SK-N-SH treated with all-trans-retinoic acid at 6 μM for 48 hours (cell line): Measurements from ENCODE around the gene GLRX3.

Experiments used
- ATAC-seq: fragments of 200-7000 bp; cut with Tn5 transposase; 3 replicates; pipeline ENCODE4 v1.9.1; 2020; ENCODE audit warnings: mild to moderate bottlenecking, moderate library complexity
- ARNTL ChIP-seq: fragments of 450-650 bp; formaldehyde crosslinking; IDR thresholded peaks from 2 replicates; pipeline ENCODE4 v1.5.0; 2020; ENCODE audit warnings: low read depth, mild to moderate bottlenecking, moderate library complexity, borderline replicate concordance
- BACH2 ChIP-seq: fragments of 250-450 bp; sonication (Bioruptor Pico); IDR thresholded peaks from 2 replicates; pipeline ENCODE4 v1.9.0; 2021; ENCODE audit warnings: mild to moderate bottlenecking, borderline replicate concordance
- CSDC2 ChIP-seq: fragments of 250-450 bp; sonication (Bioruptor Pico); IDR thresholded peaks from 2 replicates; pipeline ENCODE4 v1.5.0; 2020; ENCODE audit warnings: mild to moderate bottlenecking, moderate library complexity
- ESRRG ChIP-seq: fragments of 250-450 bp; sonication (Bioruptor Pico); IDR thresholded peaks from 2 replicates; pipeline ENCODE4 v1.6.1; 2021; ENCODE audit warnings: mild to moderate bottlenecking
- GLIS3 ChIP-seq: fragments of 250-450 bp; sonication (Bioruptor Pico); IDR thresholded peaks from 2 replicates; pipeline ENCODE4 v1.5.0; 2020; ENCODE audit warnings: mild to moderate bottlenecking, moderate library complexity
- ISL1 ChIP-seq: fragments of 250-450 bp; sonication (Bioruptor Pico); IDR thresholded peaks from 2 replicates; pipeline ENCODE4 v2.1.2; 2022; ENCODE audit warnings: mild to moderate bottlenecking, moderate library complexity
- OSR1 ChIP-seq: fragments of 250-450 bp; sonication (Bioruptor Pico); IDR thresholded peaks from 2 replicates; pipeline ENCODE4 v1.8.0; 2022; ENCODE audit warnings: moderate library complexity, mild to moderate bottlenecking, inconsistent platforms
- PPARA ChIP-seq: fragments of 250-450 bp; sonication (Bioruptor Pico); IDR thresholded peaks from 2 replicates; pipeline ENCODE4 v1.5.0; 2020; ENCODE audit warnings: mild to moderate bottlenecking, borderline replicate concordance
- RARB ChIP-seq: fragments of 250-450 bp; sonication (Bioruptor Pico); IDR thresholded peaks from 2 replicates; pipeline ENCODE4 v1.8.0; 2021; ENCODE audit warnings: mild to moderate bottlenecking, moderate library complexity
- SNAI2 ChIP-seq: fragments of 250-450 bp; sonication (Bioruptor Pico); IDR thresholded peaks from 2 replicates; pipeline ENCODE4 v1.5.0; 2020; ENCODE audit warnings: mild to moderate bottlenecking, moderate library complexity
- TCF4 ChIP-seq: fragments of 250-450 bp; sonication (Bioruptor Pico); IDR thresholded peaks from 2 replicates; pipeline ENCODE4 v1.8.0; 2021; ENCODE audit warnings: mild to moderate bottlenecking, moderate library complexity, borderline replicate concordance
- TOX ChIP-seq: fragments of 250-450 bp; sonication (Bioruptor Pico); IDR thresholded peaks from 2 replicates; pipeline ENCODE4 v1.8.0; 2021; ENCODE audit warnings: mild to moderate bottlenecking, moderate library complexity, borderline replicate concordance
- ZC3H10 ChIP-seq: fragments of 250-450 bp; sonication (Bioruptor Pico); IDR thresholded peaks from 2 replicates; pipeline ENCODE4 v1.5.1; 2021; ENCODE audit warnings: mild to moderate bottlenecking, moderate library complexity
- ZFP3 ChIP-seq: fragments of 250-450 bp; sonication (Bioruptor Pico); IDR thresholded peaks from 2 replicates; pipeline ENCODE4 v1.5.0; 2020; ENCODE audit warnings: mild to moderate bottlenecking, moderate library complexity
- ZFP30 ChIP-seq: fragments of 450-650 bp; formaldehyde crosslinking; IDR thresholded peaks from 2 replicates; pipeline ENCODE4 v1.5.0; 2022; ENCODE audit warnings: mild to moderate bottlenecking, moderate library complexity
- ZNF565 ChIP-seq: fragments of 450-650 bp; formaldehyde crosslinking; conservative IDR thresholded peaks from 2 replicates; pipeline ENCODE4 v1.5.0; 2020; ENCODE audit warnings: low read depth, mild to moderate bottlenecking, moderate library complexity
- ZNF70 ChIP-seq: fragments of 450-650 bp; formaldehyde crosslinking; IDR thresholded peaks from 2 replicates; pipeline ENCODE4 v1.5.0; 2020; ENCODE audit warnings: mild to moderate bottlenecking, moderate library complexity
- ZNF8 ChIP-seq: fragments of 450-650 bp; formaldehyde crosslinking; IDR thresholded peaks from 2 replicates; pipeline ENCODE4 v1.5.0; 2020; ENCODE audit warnings: mild to moderate bottlenecking, moderate library complexity
- TF ChIP-seq, protein P1 (sequence below): fragments of 250-450 bp; sonication (Bioruptor Pico); IDR thresholded peaks from 2 replicates; pipeline ENCODE4 v1.5.0; 2020; ENCODE audit warnings: mild to moderate bottlenecking, moderate library complexity
- TF ChIP-seq, protein P2 (sequence below): fragments of 250-450 bp; sonication (Bioruptor Pico); IDR thresholded peaks from 2 replicates; pipeline ENCODE4 v1.5.1; 2020; ENCODE audit warnings: low read depth, mild to moderate bottlenecking, moderate library complexity
- TF ChIP-seq, protein P3 (sequence below): fragments of 250-450 bp; sonication (Bioruptor Pico); IDR thresholded peaks from 2 replicates; pipeline ENCODE4 v1.8.0; 2021; ENCODE audit warnings: low read depth, mild to moderate bottlenecking, moderate library complexity, borderline replicate concordance
- TF ChIP-seq, protein P4 (sequence below): fragments of 250-450 bp; sonication (Bioruptor Pico); IDR thresholded peaks from 2 replicates; pipeline ENCODE4 v1.8.0; 2020; ENCODE audit warnings: mild to moderate bottlenecking, moderate library complexity, borderline replicate concordance
- TF ChIP-seq, protein P5 (sequence below): fragments of 250-450 bp; sonication (Bioruptor Pico); IDR thresholded peaks from 2 replicates; pipeline ENCODE4 v1.5.1; 2021; ENCODE audit warnings: mild to moderate bottlenecking, moderate library complexity

Gene GLRX3

DNA sequence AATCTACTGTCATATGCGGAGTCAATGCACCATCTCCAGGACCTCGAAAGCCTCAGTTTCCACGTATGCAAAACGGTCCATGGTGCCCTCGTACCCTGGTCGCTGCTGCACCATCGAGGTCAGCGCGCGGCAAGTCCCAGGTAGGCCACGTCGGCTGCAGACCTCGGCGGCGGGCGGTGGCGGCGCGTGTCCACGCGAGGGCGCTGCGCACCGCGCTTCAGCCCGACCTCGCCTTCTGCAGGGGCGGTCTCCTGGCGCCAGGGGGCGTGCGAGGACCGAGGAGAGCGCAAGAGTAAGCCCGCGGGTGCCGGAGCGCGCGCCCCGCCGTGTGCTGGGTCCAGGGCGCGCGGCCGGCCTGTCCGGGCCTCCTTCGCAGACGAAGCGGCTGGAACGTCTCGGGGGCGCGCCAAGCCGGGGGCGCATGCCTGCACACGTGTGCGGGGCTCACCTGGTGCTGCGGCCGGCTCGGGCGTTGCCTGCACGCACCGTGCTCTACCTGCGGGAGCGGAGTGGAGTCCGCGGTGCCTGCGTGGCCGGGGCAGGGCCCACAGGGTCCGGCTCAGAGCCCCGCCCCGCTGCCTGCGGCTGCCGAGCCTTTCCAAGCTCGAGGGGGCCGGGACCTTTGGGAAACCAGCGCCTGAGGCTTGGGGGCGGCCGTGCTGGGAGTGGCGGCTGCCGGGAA lies 54.0 kb downstream of the GLRX3 start:
- no peak for TF ChIP-seq OSR1 (CRISPR knock-in tag)
- TF ChIP-seq, protein P1, sequence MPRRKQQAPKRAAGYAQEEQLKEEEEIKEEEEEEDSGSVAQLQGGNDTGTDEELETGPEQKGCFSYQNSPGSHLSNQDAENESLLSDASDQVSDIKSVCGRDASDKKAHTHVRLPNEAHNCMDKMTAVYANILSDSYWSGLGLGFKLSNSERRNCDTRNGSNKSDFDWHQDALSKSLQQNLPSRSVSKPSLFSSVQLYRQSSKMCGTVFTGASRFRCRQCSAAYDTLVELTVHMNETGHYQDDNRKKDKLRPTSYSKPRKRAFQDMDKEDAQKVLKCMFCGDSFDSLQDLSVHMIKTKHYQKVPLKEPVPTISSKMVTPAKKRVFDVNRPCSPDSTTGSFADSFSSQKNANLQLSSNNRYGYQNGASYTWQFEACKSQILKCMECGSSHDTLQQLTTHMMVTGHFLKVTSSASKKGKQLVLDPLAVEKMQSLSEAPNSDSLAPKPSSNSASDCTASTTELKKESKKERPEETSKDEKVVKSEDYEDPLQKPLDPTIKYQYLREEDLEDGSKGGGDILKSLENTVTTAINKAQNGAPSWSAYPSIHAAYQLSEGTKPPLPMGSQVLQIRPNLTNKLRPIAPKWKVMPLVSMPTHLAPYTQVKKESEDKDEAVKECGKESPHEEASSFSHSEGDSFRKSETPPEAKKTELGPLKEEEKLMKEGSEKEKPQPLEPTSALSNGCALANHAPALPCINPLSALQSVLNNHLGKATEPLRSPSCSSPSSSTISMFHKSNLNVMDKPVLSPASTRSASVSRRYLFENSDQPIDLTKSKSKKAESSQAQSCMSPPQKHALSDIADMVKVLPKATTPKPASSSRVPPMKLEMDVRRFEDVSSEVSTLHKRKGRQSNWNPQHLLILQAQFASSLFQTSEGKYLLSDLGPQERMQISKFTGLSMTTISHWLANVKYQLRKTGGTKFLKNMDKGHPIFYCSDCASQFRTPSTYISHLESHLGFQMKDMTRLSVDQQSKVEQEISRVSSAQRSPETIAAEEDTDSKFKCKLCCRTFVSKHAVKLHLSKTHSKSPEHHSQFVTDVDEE = 0 out of 2 replicates have a peak, but pooled peaks have one; percentile 27
- ATAC-seq = peak; percentile 90

DNA sequence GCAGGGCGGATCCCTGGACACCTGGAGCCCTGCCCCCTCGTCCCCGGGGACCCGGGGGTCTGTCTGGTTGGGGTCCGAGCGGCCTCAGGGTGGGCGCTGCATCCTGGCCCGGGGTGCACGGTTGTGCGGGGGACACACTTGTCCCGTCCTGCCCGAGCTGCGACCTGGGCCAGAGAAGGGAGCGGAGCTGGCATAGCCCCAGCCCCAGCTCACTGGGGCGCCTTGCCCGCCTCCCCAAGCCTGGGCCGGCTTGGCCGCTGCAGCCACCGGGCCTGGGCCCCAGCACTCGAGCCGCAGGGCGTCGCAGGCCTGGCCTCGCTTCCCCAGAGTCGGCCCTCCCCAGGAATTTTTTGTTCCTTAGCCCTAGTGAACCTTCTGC lies 54.5 kb downstream of the GLRX3 start:
- TF ChIP-seq ZFP30 (CRISPR knock-in tag) = no peak
- TF ChIP-seq BACH2 (CRISPR knock-in tag) = no peak
- TF ChIP-seq TOX = no peak
- TF ChIP-seq PPARA (CRISPR knock-in tag) = no peak
- TF ChIP-seq ISL1 (CRISPR knock-in tag) = no peak
- no peak for TF ChIP-seq GLIS3 (CRISPR knock-in tag)
- TF ChIP-seq ZNF565 (CRISPR knock-in tag) = no peak
- TF ChIP-seq, protein P2, sequence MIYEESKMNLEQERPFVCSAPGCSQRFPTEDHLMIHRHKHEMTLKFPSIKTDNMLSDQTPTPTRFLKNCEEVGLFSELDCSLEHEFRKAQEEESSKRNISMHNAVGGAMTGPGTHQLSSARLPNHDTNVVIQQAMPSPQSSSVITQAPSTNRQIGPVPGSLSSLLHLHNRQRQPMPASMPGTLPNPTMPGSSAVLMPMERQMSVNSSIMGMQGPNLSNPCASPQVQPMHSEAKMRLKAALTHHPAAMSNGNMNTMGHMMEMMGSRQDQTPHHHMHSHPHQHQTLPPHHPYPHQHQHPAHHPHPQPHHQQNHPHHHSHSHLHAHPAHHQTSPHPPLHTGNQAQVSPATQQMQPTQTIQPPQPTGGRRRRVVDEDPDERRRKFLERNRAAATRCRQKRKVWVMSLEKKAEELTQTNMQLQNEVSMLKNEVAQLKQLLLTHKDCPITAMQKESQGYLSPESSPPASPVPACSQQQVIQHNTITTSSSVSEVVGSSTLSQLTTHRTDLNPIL (CRISPR knock-in tag) = no peak
- TF ChIP-seq ZNF70 = no peak
- TF ChIP-seq TCF4 (CRISPR knock-in tag) = no peak
- no peak for TF ChIP-seq ARNTL (CRISPR knock-in tag)
- TF ChIP-seq, protein P3, sequence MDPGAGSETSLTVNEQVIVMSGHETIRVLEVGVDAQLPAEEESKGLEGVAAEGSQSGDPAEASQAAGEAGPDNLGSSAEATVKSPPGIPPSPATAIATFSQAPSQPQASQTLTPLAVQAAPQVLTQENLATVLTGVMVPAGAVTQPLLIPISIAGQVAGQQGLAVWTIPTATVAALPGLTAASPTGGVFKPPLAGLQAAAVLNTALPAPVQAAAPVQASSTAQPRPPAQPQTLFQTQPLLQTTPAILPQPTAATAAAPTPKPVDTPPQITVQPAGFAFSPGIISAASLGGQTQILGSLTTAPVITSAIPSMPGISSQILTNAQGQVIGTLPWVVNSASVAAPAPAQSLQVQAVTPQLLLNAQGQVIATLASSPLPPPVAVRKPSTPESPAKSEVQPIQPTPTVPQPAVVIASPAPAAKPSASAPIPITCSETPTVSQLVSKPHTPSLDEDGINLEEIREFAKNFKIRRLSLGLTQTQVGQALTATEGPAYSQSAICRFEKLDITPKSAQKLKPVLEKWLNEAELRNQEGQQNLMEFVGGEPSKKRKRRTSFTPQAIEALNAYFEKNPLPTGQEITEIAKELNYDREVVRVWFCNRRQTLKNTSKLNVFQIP = no peak
- TF ChIP-seq, protein P4, sequence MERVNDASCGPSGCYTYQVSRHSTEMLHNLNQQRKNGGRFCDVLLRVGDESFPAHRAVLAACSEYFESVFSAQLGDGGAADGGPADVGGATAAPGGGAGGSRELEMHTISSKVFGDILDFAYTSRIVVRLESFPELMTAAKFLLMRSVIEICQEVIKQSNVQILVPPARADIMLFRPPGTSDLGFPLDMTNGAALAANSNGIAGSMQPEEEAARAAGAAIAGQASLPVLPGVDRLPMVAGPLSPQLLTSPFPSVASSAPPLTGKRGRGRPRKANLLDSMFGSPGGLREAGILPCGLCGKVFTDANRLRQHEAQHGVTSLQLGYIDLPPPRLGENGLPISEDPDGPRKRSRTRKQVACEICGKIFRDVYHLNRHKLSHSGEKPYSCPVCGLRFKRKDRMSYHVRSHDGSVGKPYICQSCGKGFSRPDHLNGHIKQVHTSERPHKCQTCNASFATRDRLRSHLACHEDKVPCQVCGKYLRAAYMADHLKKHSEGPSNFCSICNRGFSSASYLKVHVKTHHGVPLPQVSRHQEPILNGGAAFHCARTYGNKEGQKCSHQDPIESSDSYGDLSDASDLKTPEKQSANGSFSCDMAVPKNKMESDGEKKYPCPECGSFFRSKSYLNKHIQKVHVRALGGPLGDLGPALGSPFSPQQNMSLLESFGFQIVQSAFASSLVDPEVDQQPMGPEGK = no peak
- TF ChIP-seq, protein P1 = no peak
- no peak for TF ChIP-seq ZFP3 (CRISPR knock-in tag)
- TF ChIP-seq, protein P5, sequence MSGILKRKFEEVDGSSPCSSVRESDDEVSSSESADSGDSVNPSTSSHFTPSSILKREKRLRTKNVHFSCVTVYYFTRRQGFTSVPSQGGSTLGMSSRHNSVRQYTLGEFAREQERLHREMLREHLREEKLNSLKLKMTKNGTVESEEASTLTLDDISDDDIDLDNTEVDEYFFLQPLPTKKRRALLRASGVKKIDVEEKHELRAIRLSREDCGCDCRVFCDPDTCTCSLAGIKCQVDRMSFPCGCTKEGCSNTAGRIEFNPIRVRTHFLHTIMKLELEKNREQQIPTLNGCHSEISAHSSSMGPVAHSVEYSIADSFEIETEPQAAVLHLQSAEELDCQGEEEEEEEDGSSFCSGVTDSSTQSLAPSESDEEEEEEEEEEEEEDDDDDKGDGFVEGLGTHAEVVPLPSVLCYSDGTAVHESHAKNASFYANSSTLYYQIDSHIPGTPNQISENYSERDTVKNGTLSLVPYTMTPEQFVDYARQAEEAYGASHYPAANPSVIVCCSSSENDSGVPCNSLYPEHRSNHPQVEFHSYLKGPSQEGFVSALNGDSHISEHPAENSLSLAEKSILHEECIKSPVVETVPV (CRISPR knock-in tag) = no peak
- ATAC-seq = no peak

DNA sequence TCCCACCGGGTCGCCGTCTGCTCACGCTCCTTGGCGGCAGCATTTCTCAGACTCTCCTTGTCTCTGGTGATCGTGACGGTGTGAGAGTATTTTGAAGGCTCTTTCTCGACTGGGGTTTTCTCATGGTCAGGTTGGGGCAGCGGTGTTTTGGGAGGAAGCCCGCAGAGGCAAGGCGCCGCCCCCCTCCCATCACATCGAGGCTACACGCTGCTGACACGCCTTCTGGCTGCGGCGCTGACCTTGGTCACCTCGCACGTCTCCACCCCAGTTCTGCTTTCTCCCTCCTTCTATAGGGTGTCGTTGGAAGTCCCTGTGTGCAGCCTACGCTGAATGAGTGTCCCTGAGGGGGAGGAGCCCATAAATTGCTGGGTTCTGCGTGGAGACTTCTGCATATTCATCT lies 55.2 kb downstream of the GLRX3 start:
- ATAC-seq = no peak
- TF ChIP-seq, protein P5 (CRISPR knock-in tag) = no peak
- TF ChIP-seq ZC3H10 = no peak
- no peak for TF ChIP-seq GLIS3 (CRISPR knock-in tag)
- TF ChIP-seq, protein P2 (CRISPR knock-in tag) = no peak
- TF ChIP-seq CSDC2 = no peak
- no peak for TF ChIP-seq ZNF70
- no peak for TF ChIP-seq OSR1 (CRISPR knock-in tag)
- no peak for TF ChIP-seq SNAI2 (CRISPR knock-in tag)
- TF ChIP-seq ESRRG = no peak
- TF ChIP-seq TOX = no peak
- TF ChIP-seq ZNF8 (CRISPR knock-in tag) = no peak
- TF ChIP-seq ARNTL (CRISPR knock-in tag) = no peak
- TF ChIP-seq RARB (CRISPR knock-in tag) = no peak
